ENCODE data around the gene TMEM14B.

Gene TMEM14B

DNA sequence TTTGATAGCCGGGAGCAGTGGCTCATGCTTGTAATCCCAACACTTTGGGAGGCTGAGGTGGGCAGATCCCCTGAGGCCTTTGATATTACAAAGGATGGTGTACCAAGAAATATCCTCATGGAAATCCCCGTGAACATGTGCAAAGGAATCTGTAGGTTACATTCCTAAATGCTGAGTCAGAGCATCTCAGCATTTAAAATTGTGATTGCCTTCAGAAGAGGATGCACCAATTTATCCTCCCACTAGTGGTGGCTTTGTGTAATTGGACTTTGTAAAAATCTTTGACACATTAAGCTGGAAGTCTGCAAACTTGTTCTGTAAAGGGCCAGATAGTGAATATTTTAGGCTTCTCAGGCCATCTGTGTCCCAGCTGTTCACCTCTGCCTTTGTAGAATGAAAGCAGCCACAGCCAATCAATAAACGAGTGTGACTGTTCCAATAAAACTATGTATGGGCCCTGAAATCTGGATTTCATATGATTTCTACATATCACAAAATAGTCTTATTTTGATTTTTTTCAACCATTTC lies 11.8 kb downstream of the TMEM14B start:
- ChIA-PET CTCF (interaction anchor here (0.7 to 4.3 kb wide), 14 partner anchors 10 to 294 kb away, joined by 3 to 20 read pairs (median 4); partner anchors contain the start of gene TMEM14B), POLR2A (interaction anchor here (1.0 kb wide), 1 partner anchor 24 kb away, joined by 5 read pairs; no protein-coding TSS in a partner anchor)
- no peak overlapping the region for H3K4me3 ChIP-seq (ENCODE audit: low read depth, low read length)
- peak; percentile 84 for DNase-seq (ENCODE audit: low read depth, low spot score)
- TF ChIP-seq, protein P1, sequence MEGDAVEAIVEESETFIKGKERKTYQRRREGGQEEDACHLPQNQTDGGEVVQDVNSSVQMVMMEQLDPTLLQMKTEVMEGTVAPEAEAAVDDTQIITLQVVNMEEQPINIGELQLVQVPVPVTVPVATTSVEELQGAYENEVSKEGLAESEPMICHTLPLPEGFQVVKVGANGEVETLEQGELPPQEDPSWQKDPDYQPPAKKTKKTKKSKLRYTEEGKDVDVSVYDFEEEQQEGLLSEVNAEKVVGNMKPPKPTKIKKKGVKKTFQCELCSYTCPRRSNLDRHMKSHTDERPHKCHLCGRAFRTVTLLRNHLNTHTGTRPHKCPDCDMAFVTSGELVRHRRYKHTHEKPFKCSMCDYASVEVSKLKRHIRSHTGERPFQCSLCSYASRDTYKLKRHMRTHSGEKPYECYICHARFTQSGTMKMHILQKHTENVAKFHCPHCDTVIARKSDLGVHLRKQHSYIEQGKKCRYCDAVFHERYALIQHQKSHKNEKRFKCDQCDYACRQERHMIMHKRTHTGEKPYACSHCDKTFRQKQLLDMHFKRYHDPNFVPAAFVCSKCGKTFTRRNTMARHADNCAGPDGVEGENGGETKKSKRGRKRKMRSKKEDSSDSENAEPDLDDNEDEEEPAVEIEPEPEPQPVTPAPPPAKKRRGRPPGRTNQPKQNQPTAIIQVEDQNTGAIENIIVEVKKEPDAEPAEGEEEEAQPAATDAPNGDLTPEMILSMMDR (IDR thresholded peaks at IDR 0.05; ENCODE audit: insufficient read depth, low read length, missing control alignments): peak; percentile 52

DNA sequence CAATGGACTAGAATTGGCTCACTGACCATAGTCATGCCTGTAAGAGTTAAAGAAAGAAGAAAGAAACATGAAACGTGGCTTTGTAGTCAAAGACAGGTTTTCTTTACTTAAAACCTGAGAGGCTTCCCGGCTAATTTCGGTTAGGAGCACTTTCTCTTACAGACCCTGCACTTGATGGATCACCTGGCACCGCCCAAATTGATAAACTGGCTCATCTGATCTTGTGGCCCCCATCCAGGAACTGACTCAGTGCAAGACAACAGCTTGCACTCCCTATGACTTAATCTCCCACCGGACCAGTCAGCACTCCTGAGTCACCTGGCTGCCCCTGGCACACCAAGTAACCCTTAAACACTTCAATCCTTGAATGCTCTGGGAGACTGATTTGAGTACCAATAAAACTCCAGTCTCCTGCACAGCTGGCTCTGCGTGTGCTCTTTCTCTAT lies 12.3 kb downstream of the TMEM14B start:
- CTCF ChIA-PET: interaction anchor here (0.7 to 4.3 kb wide), 14 partner anchors 9 to 294 kb away, joined by 3 to 20 read pairs (median 4); partner anchors contain the start of gene TMEM14B
- DNase-seq (ENCODE audit: low read depth, low spot score): peak; percentile 14
- POLR2A ChIA-PET: interaction anchor here (1.0 kb wide), 1 partner anchor 25 kb away, joined by 5 read pairs; no protein-coding TSS in a partner anchor
- TF ChIP-seq, protein P1 (IDR thresholded peaks at IDR 0.05; ENCODE audit: insufficient read depth, low read length, missing control alignments): no peak
- H3K4me3 ChIP-seq (ENCODE audit: low read depth, low read length): no peak overlapping the region

DNA sequence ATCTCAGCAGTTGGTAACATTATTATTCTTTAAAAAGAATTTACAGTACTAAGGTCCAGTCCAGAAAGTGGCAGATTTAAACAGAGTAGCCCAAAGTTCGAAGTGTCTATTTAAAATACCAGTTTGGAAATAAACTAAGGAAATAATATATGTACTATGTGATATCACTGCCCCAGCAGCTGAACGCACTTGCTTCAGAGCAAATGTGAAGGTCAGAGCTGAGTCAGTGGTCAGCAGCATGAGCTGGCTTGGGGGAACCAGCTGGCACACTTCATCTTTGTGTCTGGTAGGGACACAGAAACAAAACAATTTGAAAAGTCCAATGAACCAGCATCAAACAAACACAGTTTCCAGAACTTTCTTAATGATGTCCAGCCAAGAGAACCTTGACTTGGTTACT lies 15.4 kb downstream of the TMEM14B start:
- CTCF ChIA-PET: no interaction called here
- no peak for DNase-seq (ENCODE audit: low read depth, low spot score)
- TF ChIP-seq, protein P1 (IDR thresholded peaks at IDR 0.05; ENCODE audit: insufficient read depth, low read length, missing control alignments): no peak
- POLR2A ChIA-PET: no interaction called here
- no peak overlapping the region for H3K4me3 ChIP-seq (ENCODE audit: low read depth, low read length)

DNA sequence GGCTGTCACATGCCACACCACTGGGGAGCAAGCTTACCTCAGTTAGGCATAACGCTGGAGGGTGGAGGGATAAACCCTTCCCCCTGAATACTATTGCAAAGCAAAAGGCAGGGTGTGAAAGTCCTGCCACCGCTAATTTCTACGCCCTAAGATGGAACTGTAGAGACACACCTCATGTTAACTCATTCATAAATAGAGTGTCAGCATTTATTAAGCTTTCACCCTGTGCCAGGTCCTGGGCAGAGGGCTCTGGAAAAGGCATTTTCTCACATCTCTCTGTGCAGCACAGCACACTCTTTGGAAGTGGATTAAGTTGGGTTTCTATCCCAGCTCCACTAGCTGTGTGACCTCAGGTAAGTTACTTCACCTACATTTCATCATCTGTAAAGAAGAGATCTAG lies 21.8 kb downstream of the TMEM14B start:
- CTCF ChIA-PET: interaction anchor here (1.3 to 1.7 kb wide), 3 partner anchors 10 to 15 kb away, joined by 3 to 6 read pairs (median 3); no protein-coding TSS in a partner anchor
- TF ChIP-seq, protein P1 (IDR thresholded peaks at IDR 0.05; ENCODE audit: insufficient read depth, low read length, missing control alignments): no peak
- POLR2A ChIA-PET: no interaction called here

DNA sequence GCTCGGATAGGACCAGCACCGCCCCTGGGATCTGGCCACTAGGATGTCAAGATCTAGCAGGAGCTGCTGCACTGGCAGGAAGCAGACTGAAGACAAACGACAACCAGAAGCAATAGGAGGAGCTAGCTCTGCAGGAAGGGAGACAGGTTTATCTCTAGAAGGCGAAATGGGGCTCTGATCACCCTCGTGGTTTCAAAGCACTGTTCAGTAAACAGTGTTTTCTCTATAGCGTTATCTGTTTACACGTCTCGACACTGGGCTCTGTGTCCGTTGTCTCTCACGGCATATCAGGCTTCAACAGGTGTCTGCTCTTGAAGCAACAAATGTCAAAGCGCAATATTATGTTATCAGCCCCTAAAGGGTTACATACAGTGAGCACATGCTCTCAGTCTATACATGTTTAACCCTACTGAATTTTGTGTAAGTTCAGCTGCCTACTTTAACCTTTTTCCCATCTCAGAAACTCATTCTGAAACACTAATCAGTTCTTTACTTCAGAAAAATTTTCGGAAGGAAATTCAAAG lies 23.8 kb downstream of the TMEM14B start:
- DNase-seq (ENCODE audit: low read depth, low spot score): no peak
- CTCF ChIA-PET: interaction anchor here (1.2 kb wide), 1 partner anchor 12 kb away, joined by 4 read pairs; no protein-coding TSS in a partner anchor
- POLR2A ChIA-PET: no interaction called here
- TF ChIP-seq, protein P1 (IDR thresholded peaks at IDR 0.05; ENCODE audit: insufficient read depth, low read length, missing control alignments): no peak
- no peak overlapping the region for H3K4me3 ChIP-seq (ENCODE audit: low read depth, low read length)

More for the DNA sequence above, 21.8 kb downstream of the TMEM14B start:
- no peak overlapping the region for H3K4me3 ChIP-seq (ENCODE audit: low read depth, low read length)
- DNase-seq (ENCODE audit: low read depth, low spot score): no peak

DNA sequence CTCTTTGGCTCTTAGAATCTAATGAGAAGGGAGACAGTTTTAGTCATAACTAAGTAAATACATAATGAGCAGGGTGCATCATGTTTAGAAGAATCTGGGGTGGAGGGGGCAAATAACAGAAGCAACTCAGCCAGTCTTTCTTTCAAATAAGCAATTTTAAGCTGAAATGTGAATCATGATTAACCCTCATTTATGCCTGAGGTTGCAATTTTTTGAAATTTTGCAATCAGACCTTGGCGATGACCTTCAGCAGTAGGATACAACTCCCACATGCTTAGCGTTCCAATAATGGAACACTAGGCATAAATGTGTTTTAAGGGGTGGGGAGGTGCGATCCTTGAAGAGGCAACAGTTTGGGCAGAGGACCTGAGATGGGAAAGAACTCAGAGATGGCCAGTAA lies 30.6 kb downstream of the TMEM14B start:
- TF ChIP-seq, protein P1 (IDR thresholded peaks at IDR 0.05; ENCODE audit: insufficient read depth, low read length, missing control alignments): no peak
- no peak overlapping the region for H3K4me3 ChIP-seq (ENCODE audit: low read depth, low read length)
- CTCF ChIA-PET: no interaction called here
- DNase-seq (ENCODE audit: low read depth, low spot score): no peak
- POLR2A ChIA-PET: no interaction called here

Data from AG04449 (cell line).